ENCODE data around the gene PRPF39. TPM values are rescaled to one million over a fixed set of nuclear protein-coding genes. Genes with fewer than 3 reads are reported as not detected.

Gene PRPF39
- total and polyA plus RNA-seq, 2 of the 4 experiments (the other 2 are of a cell fraction), result 18.1 to 29.6 TPM

DNA sequence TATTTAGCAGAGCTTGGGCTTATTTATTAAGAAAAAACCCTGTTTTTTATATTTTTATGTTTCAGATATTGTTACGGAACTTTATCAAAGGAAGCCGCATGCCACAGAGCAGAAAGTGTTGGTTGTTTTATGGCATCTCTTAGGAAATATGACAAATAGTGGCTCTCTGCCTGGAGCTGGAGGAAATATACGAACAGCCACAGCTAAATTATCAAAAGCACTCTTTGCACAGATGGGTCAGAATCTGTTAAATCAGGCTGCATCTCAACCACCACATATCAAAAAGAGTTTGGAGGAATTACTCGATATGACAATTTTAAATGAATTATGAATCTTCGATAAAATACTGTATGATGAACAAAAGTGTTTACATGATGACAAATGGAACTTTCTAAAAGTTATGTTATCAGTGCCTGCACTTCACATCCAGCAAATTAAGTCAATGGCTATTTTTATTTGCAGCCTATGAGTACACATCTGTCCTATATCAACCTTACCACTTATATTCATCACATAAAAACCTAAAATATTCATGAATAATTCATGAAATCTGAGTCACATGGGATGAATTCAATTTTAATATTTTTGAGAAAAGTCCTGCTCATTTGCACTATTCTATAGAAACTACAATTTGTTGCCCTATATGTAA lies 10.6 kb upstream of the PRPF39 start:
- DNase-seq, result no peak
- Histone ChIP-seq H3K56ac (ENCODE audit: extremely low read depth, insufficient read depth, low read length) (no peak overlapping the region), H2BK20ac (ENCODE audit: low read depth, low read length) (no peak overlapping the region), H4K5ac (ENCODE audit: low read depth, low read length) (no peak overlapping the region), H4K8ac (ENCODE audit: low read depth in 2 of 2, low read length in 2 of 2) (no peak overlapping the region), H2BK15ac (ENCODE audit: low read depth, low read length) (no peak overlapping the region), H3K27me3 (ENCODE audit: control insufficient read depth, insufficient read depth, low read length) (no peaks in the 10 kb centered on the region), H3K4ac (ENCODE audit: low read depth, low read length) (no peak overlapping the region), H3K36me3 (ENCODE audit: control insufficient read depth, insufficient read depth, low read length) (0 out of 2 replicates have a peak, but pooled peaks cover under 1% of the 10 kb centered on the region), H3K18ac (ENCODE audit: low read depth, low read length) (no peak overlapping the region), H3K9ac (ENCODE audit: low read depth, low read length) (no peak overlapping the region), H2AK5ac (ENCODE audit: low read depth, low read length) (no peak overlapping the region), H2BK5ac (ENCODE audit: low read depth, low read length, poor library complexity, severe bottlenecking) (no peak overlapping the region), H4K20me1 (ENCODE audit: insufficient read depth, low read length) (no peaks in the 10 kb centered on the region), H2BK120ac (ENCODE audit: low read depth, low read length) (no peak overlapping the region), H3K4me3 (ENCODE audit: insufficient read depth, low read depth, low read length) (no peak overlapping the region), H3K4me2 (ENCODE audit: low read depth, low read length) (no peak overlapping the region), H3K9me1 (ENCODE audit: insufficient read depth, low read length) (no peaks in the 10 kb centered on the region), H2AK9ac (replicated peaks; ENCODE audit: low read depth, low read length, poor library complexity) (no peak overlapping the region), H3K9me3 (ENCODE audit: control insufficient read depth, insufficient read depth, low read length) (no peaks in the 10 kb centered on the region), H4K91ac (ENCODE audit: insufficient read depth, low read depth, low read length) (no peak overlapping the region), H3K23ac (ENCODE audit: low read depth, low read length) (no peak overlapping the region), H3K79me1 (ENCODE audit: low read depth in 1 of 2, low read length in 2 of 2) (no peaks in the 10 kb centered on the region), H3K14ac (replicated peaks; ENCODE audit: low read depth, low read length) (no peak overlapping the region), H3K27ac (ENCODE audit: insufficient read depth, low read length) (no peak overlapping the region), H3K4me1 (ENCODE audit: control insufficient read depth, insufficient read depth, low read length) (no peaks in the 10 kb centered on the region), H2AFZ (replicated peaks; ENCODE audit: low read length, poor library complexity) (no peak overlapping the region)
- ChIA-PET POLR2A (ENCODE audit: unreplicated experiment) (no interaction called here), CTCF (interaction anchor here (0.7 kb wide), 2 partner anchors 12 to 194 kb away, joined by 3 read pairs; no protein-coding TSS in a partner anchor)
- TF ChIP-seq MAZ (IDR thresholded peaks at IDR 0.05; ENCODE audit: borderline replicate concordance, low read depth, low read length), result no peak
- TF ChIP-seq NFE2L2 (IDR thresholded peaks at IDR 0.05; ENCODE audit: low read depth, low read length), result no peak
- TF ChIP-seq POLR2A (IDR thresholded peaks at IDR 0.05; ENCODE audit: low read depth, low read length), result no peak
- no peak for TF ChIP-seq MAFK (IDR thresholded peaks at IDR 0.05; ENCODE audit: low read depth, low read length)
- TF ChIP-seq RAD21 (IDR thresholded peaks at IDR 0.05; ENCODE audit: low read length), result no peak
- no peak for TF ChIP-seq SMC3 (IDR thresholded peaks at IDR 0.05; ENCODE audit: low read depth, low read length)
- TF ChIP-seq, protein P1, sequence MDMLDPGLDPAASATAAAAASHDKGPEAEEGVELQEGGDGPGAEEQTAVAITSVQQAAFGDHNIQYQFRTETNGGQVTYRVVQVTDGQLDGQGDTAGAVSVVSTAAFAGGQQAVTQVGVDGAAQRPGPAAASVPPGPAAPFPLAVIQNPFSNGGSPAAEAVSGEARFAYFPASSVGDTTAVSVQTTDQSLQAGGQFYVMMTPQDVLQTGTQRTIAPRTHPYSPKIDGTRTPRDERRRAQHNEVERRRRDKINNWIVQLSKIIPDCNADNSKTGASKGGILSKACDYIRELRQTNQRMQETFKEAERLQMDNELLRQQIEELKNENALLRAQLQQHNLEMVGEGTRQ (IDR thresholded peaks at IDR 0.05; ENCODE audit: low read depth, low read length), result no peak
- no peak for TF ChIP-seq MXI1 (IDR thresholded peaks at IDR 0.05; ENCODE audit: borderline replicate concordance, low read depth, low read length)
- TF ChIP-seq RCOR1 (IDR thresholded peaks at IDR 0.05; ENCODE audit: insufficient replicate concordance, low read length), result no peak
- TF ChIP-seq RFX5 (IDR thresholded peaks at IDR 0.05; ENCODE audit: low read depth, low read length), result no peak
- no peak for TF ChIP-seq CHD1 (IDR thresholded peaks at IDR 0.05; ENCODE audit: low read depth, low read length)
- TF ChIP-seq, protein P2, sequence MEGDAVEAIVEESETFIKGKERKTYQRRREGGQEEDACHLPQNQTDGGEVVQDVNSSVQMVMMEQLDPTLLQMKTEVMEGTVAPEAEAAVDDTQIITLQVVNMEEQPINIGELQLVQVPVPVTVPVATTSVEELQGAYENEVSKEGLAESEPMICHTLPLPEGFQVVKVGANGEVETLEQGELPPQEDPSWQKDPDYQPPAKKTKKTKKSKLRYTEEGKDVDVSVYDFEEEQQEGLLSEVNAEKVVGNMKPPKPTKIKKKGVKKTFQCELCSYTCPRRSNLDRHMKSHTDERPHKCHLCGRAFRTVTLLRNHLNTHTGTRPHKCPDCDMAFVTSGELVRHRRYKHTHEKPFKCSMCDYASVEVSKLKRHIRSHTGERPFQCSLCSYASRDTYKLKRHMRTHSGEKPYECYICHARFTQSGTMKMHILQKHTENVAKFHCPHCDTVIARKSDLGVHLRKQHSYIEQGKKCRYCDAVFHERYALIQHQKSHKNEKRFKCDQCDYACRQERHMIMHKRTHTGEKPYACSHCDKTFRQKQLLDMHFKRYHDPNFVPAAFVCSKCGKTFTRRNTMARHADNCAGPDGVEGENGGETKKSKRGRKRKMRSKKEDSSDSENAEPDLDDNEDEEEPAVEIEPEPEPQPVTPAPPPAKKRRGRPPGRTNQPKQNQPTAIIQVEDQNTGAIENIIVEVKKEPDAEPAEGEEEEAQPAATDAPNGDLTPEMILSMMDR (conservative IDR thresholded peaks at IDR 0.05; ENCODE audit: low read depth, low read length), result no peak
- TF ChIP-seq, protein P3, sequence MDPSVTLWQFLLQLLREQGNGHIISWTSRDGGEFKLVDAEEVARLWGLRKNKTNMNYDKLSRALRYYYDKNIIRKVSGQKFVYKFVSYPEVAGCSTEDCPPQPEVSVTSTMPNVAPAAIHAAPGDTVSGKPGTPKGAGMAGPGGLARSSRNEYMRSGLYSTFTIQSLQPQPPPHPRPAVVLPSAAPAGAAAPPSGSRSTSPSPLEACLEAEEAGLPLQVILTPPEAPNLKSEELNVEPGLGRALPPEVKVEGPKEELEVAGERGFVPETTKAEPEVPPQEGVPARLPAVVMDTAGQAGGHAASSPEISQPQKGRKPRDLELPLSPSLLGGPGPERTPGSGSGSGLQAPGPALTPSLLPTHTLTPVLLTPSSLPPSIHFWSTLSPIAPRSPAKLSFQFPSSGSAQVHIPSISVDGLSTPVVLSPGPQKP (IDR thresholded peaks at IDR 0.05; ENCODE audit: borderline replicate concordance, low read depth, low read length), result no peak
- no peak for TF ChIP-seq BHLHE40 (IDR thresholded peaks at IDR 0.05; ENCODE audit: low read depth, low read length)
- ATAC-seq (ENCODE audit: low read depth), result no peak
- intact Hi-C loops (cut with micrococcal nuclease) (no loop called here), dilution Hi-C loops (cut with HindIII; ENCODE audit: low sequenced_read_pairs, unreplicated experiment) (no loop called here), in situ Hi-C loops (cut with MboI; ENCODE audit: low sequenced_read_pairs) (no loop called here)
- BruUV-seq (replicated peaks), result no TSS peak
- no CpG with 5 or more reads among the region's 5 CpGs for WGBS, 2 experiments (ENCODE audit: extremely low coverage in 2 of 2, insufficient read length in 1 of 2)
